Heart right ventricle (tissue), 16 donors: ENCODE results near the gene ARL15. TPM values are rescaled to one million over a fixed set of nuclear protein-coding genes. Genes with fewer than 3 reads are reported as not detected.

Experiments
- ATAC-seq, 8 donors: fragments of 200-7000 bp; cut with Tn5 transposase; one replicate each; pipeline ENCODE4 v1.9.1; 2020; ENCODE audit warnings: mild to moderate bottlenecking in 8 of 8, moderate library complexity in 8 of 8, moderate number of reproducible peaks in 1 of 8
- DNase-seq, 2 donors: peaks; one replicate each; pipeline ENCODE4 v3.0.0-alpha.2; 2020
- H3K27ac ChIP-seq, 10 donors: fragments of 200-600 bp; sonication (generic) in 2 of 10; one replicate each; pipeline versions ENCODE4 v1.5.0 to v1.8.0; 2020 to 2022; ENCODE audit warnings: mild to moderate bottlenecking in 3 of 10
- H3K27me3 ChIP-seq, 7 donors: fragments of 200-600 bp; one replicate each; pipeline ENCODE4 v1.8.0; 2021 to 2022; ENCODE audit warnings: mild to moderate bottlenecking in 2 of 7
- H3K36me3 ChIP-seq, 9 donors: fragments of 200-600 bp; sonication (generic) in 1 of 9; one replicate each; pipeline versions ENCODE4 v1.5.0 to v1.8.0; 2020 to 2022; ENCODE audit warnings: mild to moderate bottlenecking in 2 of 9
- H3K4me1 ChIP-seq, 9 donors: fragments of 200-600 bp; sonication (generic) in 1 of 9; one replicate each; pipeline versions ENCODE4 v1.5.0 to v1.8.0; 2020 to 2022; ENCODE audit warnings: mild to moderate bottlenecking in 4 of 9
- H3K4me3 ChIP-seq, 10 donors: fragments of 200-600 bp; sonication (generic) in 2 of 10; one replicate each; pipeline versions ENCODE4 v1.5.0 to v1.8.0; 2020 to 2022; ENCODE audit warnings: mild to moderate bottlenecking in 7 of 10, moderate library complexity in 2 of 10
- H3K9me3 ChIP-seq, 11 donors: fragments of 200-600 bp in 10 of 11; sonication (generic) in 2 of 11; one replicate each; pipeline versions ENCODE4 v1.5.0 to v1.8.0; 2013 to 2022; ENCODE audit warnings: mild to moderate bottlenecking in 2 of 11, control low read depth in 1 of 11, moderate library complexity in 1 of 11
- CTCF ChIP-seq, 9 donors: fragments of 200-600 bp; sonication (generic) in 2 of 9; IDR thresholded peaks; one replicate each; pipeline versions ENCODE4 v1.5.0 to v1.8.0; 2021 to 2022; ENCODE audit warnings: antibody characterized with exemption in 9 of 9, mild to moderate bottlenecking in 5 of 9, moderate library complexity in 1 of 9
- WGBS, 2 donors: extraction: QIAGEN DNeasy Blood & Tissue Kit; methylation state at CpG; one replicate each; pipeline ENCODE4 v1.1.7; 2013; ENCODE audit warnings: inconsistent platforms in 1 of 2; 5-methylcytosine and 5-hydroxymethylcytosine counted together
- intact Hi-C, 10 donors: fragments of 100-400 bp; cut with DNase I; formaldehyde crosslinking; loops; one replicate each; pipeline versions ENCODE4 v1.11.1 to v1.14.2; 2022
- polyA plus RNA-seq, 2 donors: library from polyadenylated mRNA; stranded (reverse); fragments of 200-250 nt; gene quantifications; one replicate each; pipeline ENCODE4 v1.2.3, GENCODE V29; 2013
- total RNA-seq, 10 donors: library from RNA; stranded (reverse); fragmentation: NEBNext Ultra II Directional in 3 of 10; extraction: Animal tissue kit (Norgen Biotek cat#: 25700) in 3 of 10; gene quantifications; one replicate each; pipeline versions ENCODE4 v1.2.1 to v1.2.4, GENCODE V29; 2021 to 2023
- donor health status: Arrhythmogenic right ventricular cardiomyopathy.
- donor health status: ischemic (EF 13 %, LVEDD 7.1; RV severe dilation, severe dysfunction).
- donor health status: healthy with polysubstance abuse.
- donor health status: DM: no; HTN: yes; CAD: no.
- donor health status: DM: no; HTN: no; CAD: no.
- donor health status: ischemic (EF 25% LVEDD 6.9; RV normal size, moderate dysfunction).
- donor health status: ischemic (EF 25% LVEDD 5.7; RV mildly dilated, moderate dysfunction).
- donor health status: healthy.
- donor health status: DM: yes; HTN: yes; CAD: no.
- donor health status: Ischemic cardiomyopathy.
- donor health status: ischemic (EF 35%, LVEDD 5.7; RV mildly dilated, moderate dysfunction).
- donor health status: nonischemic (EF 11% LVEDD 7.7; RV severe dilation, severe dysfunction).
- donor health status: DM: yes; HTN: yes; CAD: no.
- donor health status: PGD.
- donor health status: ischemic (EF 29% LVEDD 5.4; RV normal size, mild dysfunction).
- donor health status: nonischemic (EF 23%, LVEDD 6.1; RV moderate dilation, normal function).

Gene ARL15
- total and polyA plus RNA-seq, 12 donors = 7.8 to 31.8 (median 26.9) TPM

DNA sequence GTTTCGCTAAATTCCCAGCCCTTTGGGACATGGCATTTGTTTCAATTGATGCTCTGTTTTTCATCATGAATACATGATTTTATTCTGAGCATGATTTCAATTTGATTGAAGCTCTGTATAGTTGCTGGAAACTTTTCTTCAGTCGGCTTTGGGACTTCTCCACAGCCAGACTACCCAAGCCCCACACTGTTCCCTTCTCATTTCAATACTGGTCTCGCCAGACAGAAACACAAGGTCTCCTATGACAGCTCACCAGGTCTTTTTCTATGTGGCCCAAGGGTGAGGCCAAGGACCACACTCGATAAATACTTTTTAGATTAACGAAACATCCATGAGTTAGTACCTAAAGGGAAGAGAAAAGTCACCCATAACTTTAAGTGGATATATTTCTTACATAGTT lies 132.2 kb downstream of the ARL15 start:
- Histone ChIP-seq H3K36me3 (no peaks in the 10 kb centered on the region), H3K27me3 (no peaks in the 10 kb centered on the region), H3K27ac (no peak overlapping the region), H3K4me3 (no peak overlapping the region), H3K9me3 (no peaks in the 10 kb centered on the region), H3K4me1 (peaks cover 0 to 42% (median 14%) of the 10 kb centered on the region in 9 donors)
- WGBS, 2 donors = 87 to 93% methylated on average over 5 of the region's 5 CpGs
- DNase-seq = no peak
- intact Hi-C loops = no loop called here
- TF ChIP-seq CTCF (IDR thresholded peaks at IDR 0.05) = no peak
- peak in 2 of 8 donors; percentile 25 to 27 for ATAC-seq

DNA sequence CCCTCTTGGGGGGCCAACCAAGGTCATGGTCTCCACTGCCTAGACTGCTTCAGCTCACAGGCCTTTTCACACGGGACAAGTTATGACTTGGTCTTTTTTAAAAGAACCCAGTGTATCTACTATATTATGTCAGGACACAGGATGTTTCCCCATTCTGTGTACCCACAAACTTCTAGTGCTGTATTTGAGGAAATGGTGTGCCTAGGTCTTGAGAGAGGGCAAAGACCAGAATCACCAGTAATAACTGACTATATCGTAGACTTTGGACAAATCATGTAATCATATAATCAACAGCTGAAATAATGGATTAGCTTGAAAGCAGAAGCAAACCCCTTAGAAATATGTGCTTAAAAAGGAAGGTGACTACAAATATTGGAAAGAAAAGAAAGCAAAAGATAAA lies 133.3 kb downstream of the ARL15 start:
- no peak for ATAC-seq
- peaks cover 0 to 46% (median 18%) of the 10 kb centered on the region in 9 donors for H3K4me1 ChIP-seq
- H3K27me3 ChIP-seq = no peaks in the 10 kb centered on the region
- TF ChIP-seq CTCF (IDR thresholded peaks at IDR 0.05) = no peak
- DNase-seq = no peak
- no peaks in the 10 kb centered on the region for H3K36me3 ChIP-seq
- intact Hi-C loops = no loop called here
- H3K4me3 ChIP-seq = no peak overlapping the region
- WGBS, 2 donors = 87 to 98% methylated on average over 2 of the region's 2 CpGs
- H3K9me3 ChIP-seq = peaks cover 0 to 9% (median 0%) of the 10 kb centered on the region in 11 donors
- H3K27ac ChIP-seq = no peak overlapping the region

DNA sequence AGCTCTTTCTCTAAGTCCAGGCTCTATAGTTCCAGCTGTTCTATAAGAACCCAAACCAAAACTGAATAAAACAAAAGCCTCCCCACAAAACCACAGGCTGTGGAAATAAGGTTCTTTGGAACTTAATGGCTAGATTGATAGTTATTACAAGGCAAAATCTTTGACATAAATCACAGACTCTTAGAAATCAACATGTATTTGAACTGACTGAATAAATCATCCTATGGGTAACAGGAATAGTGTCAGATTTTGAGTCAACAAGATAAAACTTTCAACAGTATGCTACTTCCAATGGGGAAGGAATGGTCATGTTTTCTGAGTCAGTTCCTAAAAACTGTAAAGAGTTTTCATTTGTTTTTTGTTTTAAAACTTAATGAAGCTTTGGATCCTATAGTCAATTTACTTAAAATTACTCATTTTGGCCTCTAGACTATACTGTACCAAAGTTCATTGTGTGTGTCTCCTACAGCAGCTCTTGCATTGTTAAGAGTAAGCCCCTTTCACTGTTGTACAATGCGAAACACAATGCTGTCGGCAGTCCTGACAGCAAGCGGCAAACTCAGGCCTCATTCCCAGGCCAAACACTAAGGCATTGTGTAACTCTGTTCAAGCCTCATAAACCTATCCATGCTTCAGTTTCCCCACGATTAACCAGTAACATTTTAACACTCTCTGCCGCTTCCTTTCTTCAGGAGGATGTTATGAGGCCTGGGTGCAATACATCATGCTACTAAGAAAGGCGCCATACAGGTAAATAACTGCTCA lies 134.1 kb downstream of the ARL15 start:
- 95 to 97% methylated on average over 6 of the region's 6 CpGs for WGBS, 2 donors
- no peak overlapping the region for H3K4me3 ChIP-seq
- ATAC-seq (no peak), DNase-seq (no peak)
- H3K27me3 ChIP-seq = no peaks in the 10 kb centered on the region
- no peak overlapping the region for H3K27ac ChIP-seq
- H3K9me3 ChIP-seq = peaks cover 0 to 9% (median 0%) of the 10 kb centered on the region in 11 donors
- H3K4me1 ChIP-seq = peaks cover 0 to 48% (median 18%) of the 10 kb centered on the region in 9 donors
- TF ChIP-seq CTCF (IDR thresholded peaks at IDR 0.05) = no peak
- intact Hi-C loops = no loop called here
- H3K36me3 ChIP-seq = peaks cover 0 to 6% (median 0%) of the 10 kb centered on the region in 9 donors

- WGBS, 2 donors = 96% methylated on average over 2 of the region's 2 CpGs
- Histone ChIP-seq H3K27ac (no peak overlapping the region), H3K4me3 (no peak overlapping the region), H3K9me3 (peaks cover 0 to 9% (median 0%) of the 10 kb centered on the region in 11 donors), H3K4me1 (peaks cover 0 to 24% (median 12%) of the 10 kb centered on the region in 9 donors), H3K36me3 (peaks cover 0 to 36% (median 0%) of the 10 kb centered on the region in 9 donors), H3K27me3 (no peaks in the 10 kb centered on the region)
- no peak for TF ChIP-seq CTCF (IDR thresholded peaks at IDR 0.05)
- DNase-seq (no peak), ATAC-seq (no peak)
- intact Hi-C loops = no loop called here
Observed at GRCh38 chr5:54173251-54173650, 137.1 kb downstream of the ARL15 start.
